Jurkat, Clone E6-1 (cell line): ENCODE results near the gene MLLT3.

Source experiments
- DNase-seq: peaks from one replicate; pipeline ENCODE4 v3.0.0-alpha.2; 2011; ENCODE audit warnings: low read depth, low spot score
- H3K4me3 ChIP-seq: 2 replicates; pipeline ENCODE4 v1.5.1; 2011; ENCODE audit warnings: mild to moderate bottlenecking, low read length, control low read depth, moderate library complexity

The MLLT3 gene

GRCh38 chr9:20566401-20566800 is 55.9 kb downstream of the MLLT3 start:
- DNase-seq: no peak

GRCh38 chr9:20564650-20565049 is 57.6 kb downstream of the MLLT3 start:
- H3K4me3 ChIP-seq: no peak overlapping the region
- DNase-seq: no peak

More at GRCh38 chr9:20566401-20566800, 55.9 kb downstream of the MLLT3 start:
- H3K4me3 ChIP-seq: no peak overlapping the region

DNA sequence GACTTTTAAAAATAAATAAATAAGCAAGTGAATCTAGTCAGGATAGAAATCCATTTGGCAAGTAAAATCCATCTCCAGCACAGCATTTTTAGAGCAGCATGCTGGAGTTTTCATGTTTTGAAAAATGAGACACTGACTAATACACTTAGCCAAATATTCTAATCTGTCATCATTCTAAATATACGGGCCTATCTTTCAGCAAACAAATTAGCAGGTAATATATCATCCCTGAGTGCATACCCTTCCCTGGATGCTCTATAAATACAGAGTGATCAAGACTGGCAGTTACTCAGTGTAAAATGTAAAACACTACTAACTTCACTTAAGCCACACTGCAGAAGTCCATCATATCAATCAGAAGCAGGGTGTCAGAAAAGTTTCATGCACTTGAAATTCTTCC is 58.4 kb downstream of the MLLT3 start:
- no peak overlapping the region for H3K4me3 ChIP-seq
- no peak for DNase-seq

DNA sequence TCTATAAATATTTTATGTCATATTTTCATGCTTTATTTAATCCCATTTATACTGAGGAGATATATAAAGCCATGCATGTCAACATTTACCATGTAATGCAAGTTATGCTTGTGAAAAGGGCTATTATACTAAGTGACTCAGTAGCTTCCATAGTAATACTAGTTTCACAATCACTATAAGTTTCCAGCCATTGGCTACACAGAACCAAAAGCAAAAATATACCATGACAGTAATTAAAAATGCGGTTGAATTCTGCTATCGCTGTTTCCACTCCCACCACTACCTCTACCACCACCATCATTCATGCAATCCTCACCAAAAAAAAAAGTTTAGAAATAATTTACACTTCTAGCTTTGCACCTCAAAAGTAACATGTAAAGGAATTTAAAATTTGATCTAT is 60.2 kb downstream of the MLLT3 start:
- no peak for DNase-seq
- no peak overlapping the region for H3K4me3 ChIP-seq

GRCh38 chr9:20561531-20561930 is 60.8 kb downstream of the MLLT3 start:
- H3K4me3 ChIP-seq: no peak overlapping the region
- DNase-seq: no peak

DNA sequence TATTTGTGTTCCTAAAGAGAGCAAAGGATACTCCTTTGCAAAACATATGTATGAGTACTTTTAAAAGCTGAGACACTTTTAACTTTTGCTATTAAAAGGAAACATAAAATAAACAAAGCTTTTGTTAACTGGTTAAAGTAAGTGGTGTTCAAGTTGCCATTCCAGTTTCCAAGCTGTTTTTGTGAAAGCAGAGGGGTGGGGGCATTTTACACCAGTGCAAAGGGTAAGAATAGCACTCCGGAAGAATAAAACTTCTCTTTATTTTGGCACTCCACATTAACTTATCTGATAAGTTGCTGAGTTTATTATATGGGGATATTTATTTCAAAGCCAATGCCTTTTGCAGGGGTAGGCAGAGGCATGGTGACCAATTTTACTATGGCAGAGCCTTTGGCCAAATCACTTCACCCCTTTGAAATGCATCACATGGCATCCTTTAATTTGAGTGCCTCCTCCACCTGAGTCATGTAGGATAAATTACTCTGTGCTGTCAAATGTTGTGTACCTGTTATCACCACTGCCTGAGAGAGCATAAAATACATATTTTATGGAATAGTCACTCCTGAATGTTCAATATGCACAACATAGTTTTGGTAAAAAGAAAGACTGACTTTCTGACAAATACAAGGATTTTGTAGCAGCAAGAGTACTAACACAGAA is 62.9 kb downstream of the MLLT3 start:
- H3K4me3 ChIP-seq: no peak overlapping the region
- DNase-seq: no peak

DNA sequence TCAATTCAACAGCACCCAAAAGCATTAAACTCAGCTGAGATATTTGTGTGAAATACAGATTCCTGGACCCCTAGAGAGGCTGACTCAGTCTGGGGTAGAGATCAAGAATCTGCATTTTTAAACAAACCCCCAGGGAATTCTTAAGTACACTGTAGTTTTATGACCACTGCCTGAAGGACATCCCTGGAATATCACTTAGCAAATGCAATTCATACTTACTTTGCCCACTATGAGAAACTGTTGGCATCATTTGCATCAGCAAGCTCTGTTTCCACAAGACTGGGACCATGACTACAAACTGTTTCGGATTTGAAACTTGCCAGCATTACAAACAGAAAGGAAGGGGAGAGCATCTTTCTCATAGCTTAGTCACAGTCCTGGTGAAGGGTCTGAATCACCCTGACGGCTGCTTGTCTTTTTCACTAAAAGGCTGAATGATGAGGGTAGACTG is 63.7 kb downstream of the MLLT3 start:
- no peak overlapping the region for H3K4me3 ChIP-seq

GRCh38 chr9:20557890-20558565 is 64.3 kb downstream of the MLLT3 start:
- no peak for DNase-seq
- no peak overlapping the region for H3K4me3 ChIP-seq

More for the DNA sequence above, 63.7 kb downstream of the MLLT3 start:
- DNase-seq: no peak

DNA sequence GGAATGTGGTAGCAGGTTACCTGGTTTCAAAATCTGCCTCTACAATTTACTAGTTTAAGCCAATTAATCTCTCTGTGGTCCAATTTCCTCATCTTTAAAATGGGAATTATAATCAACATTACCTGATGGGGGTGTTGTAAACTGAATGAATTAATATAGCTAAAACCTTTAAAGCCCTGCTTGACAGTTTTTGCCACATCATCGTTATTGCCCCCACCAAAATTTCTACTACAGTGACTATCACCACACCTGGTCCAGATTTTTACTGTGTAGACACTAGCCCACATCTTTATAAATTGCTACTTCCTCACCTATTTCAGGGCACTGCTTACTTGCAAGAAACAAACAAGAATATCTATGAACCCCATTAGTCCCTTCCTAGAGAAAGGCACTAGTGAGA is 65.0 kb downstream of the MLLT3 start:
- DNase-seq: no peak
- no peak overlapping the region for H3K4me3 ChIP-seq

DNA sequence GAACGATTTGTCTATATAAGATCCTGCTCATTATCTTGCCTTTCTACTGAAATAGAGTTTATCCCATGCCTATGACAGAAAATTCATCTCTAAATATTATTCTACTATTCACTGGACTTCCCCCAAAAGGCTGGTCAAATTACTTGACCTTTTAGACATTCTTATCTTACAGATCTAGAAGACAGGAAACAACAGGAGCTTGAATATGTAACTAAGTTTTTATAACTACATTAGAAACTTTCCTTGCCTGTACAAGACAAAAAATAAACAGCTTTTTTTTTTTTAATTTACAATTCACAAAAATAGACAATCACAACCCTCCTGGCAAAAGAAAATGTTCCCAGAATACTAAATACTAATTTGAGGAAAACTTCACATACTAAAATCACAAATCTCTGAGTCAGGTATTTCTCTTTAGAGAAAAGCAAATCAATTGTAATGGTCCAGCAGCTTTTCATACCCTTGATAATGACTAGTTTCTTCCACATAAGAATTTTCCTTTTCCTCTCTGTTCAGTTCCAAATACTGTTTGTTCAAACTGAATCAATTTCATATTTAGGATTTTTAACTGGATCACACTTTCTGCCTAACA is 68.6 kb downstream of the MLLT3 start:
- no peak overlapping the region for H3K4me3 ChIP-seq
- DNase-seq: no peak

- H3K4me3 ChIP-seq: no peak overlapping the region
- DNase-seq: no peak
Observed at GRCh38 chr9:20552874-20553557, 69.3 kb downstream of the MLLT3 start.

DNA sequence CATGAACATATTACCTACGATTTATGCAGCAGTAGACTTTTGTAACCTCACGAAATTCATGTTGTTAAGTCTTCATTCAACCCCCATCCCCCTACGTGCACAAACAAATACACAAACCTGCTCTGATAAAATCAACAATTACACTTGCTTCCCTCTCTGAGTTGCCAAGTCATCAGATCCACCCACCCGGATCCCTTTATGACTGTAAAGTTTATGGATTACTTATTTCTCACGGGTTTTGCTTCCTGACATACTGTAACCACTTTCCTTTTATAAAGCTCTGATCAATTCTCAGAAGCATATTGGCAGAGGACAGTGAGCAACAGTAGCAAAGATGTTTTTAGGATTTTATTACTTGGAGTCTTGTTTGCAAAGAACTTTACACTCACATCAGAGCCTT is 70.5 kb downstream of the MLLT3 start:
- no peak for DNase-seq

GRCh38 chr9:20551236-20551635 is 71.1 kb downstream of the MLLT3 start:
- DNase-seq: no peak
- no peak overlapping the region for H3K4me3 ChIP-seq

More for the DNA sequence above, 70.5 kb downstream of the MLLT3 start:
- no peak overlapping the region for H3K4me3 ChIP-seq

DNA sequence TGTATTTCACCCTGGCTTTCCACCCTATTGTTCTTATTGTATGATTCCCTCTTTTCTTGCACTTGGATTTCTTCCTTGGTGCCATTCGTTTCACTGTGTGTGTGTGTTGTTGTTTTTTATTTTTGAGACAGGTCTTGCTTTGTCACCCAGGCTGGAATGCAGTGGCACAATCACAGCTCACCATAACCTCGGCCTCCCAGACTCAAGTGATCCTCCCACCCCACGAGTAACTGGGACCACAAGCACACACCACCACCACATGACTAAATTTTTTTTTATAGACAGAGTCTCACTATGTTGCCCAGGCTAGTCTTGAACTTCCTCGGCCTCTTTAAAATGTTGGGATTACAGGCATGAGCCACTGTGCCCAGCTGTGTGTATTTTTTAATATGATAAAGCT is 72.0 kb downstream of the MLLT3 start:
- no peak for DNase-seq

DNA sequence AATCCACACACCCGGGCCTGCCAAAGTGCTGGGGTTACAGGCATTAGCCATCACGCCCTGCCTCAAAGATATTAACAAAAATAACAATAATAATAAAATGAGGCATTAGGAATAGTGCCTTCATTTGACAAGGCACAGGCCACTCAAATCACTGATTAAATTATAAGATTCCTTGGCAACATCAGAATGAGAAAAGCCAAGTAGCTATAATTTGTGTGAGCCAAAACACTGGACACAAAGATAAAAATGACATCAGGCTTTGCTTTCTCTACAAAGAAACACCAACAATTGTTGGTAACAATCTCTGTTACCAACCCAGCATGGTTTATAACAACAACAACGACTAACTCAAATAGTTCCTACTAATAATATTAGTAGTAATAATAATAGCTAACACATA is 73.2 kb downstream of the MLLT3 start:
- H3K4me3 ChIP-seq: no peak overlapping the region
- DNase-seq: no peak

More for the DNA sequence above, 72.0 kb downstream of the MLLT3 start:
- H3K4me3 ChIP-seq: no peak overlapping the region

- no peak overlapping the region for H3K4me3 ChIP-seq
- DNase-seq: no peak
Observed at GRCh38 chr9:20545023-20545622, 77.2 kb downstream of the MLLT3 start.

- no peak overlapping the region for H3K4me3 ChIP-seq
- no peak for DNase-seq
Observed at GRCh38 chr9:20540169-20540863, 82.0 kb downstream of the MLLT3 start.

DNA sequence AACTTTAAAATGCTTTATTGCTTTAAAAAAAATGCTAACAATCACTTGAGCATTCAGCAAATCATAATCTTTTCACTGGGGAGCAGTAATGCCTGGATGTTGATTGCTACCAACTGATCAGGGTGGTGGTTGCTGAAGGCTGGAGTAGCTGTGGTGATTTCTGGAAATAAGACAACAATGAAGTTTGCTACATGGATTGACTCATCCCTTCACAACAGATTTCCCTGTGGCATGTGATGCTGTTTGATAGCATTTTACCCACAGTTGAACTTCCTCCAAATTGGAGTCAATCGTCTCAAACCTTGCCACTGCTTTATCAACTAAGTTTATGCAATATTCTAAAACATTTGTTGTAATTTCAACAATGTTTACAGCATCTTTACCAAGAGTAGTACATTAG is 83.3 kb downstream of the MLLT3 start:
- H3K4me3 ChIP-seq: no peak overlapping the region
- no peak for DNase-seq

- no peak overlapping the region for H3K4me3 ChIP-seq
- DNase-seq: no peak
Observed at GRCh38 chr9:20538092-20538491, 84.2 kb downstream of the MLLT3 start.
